NOMO-1 treated with dmso at 0.1 percent for 144 hours (cell line): ENCODE measurements around the gene LRIT1.
A peak's percentile ranks its signal among the peaks of the same experiment; 100 is the strongest.
"Not testable (repeated sequence)": the region's sequence is repeated elsewhere in the genome, so short reads cannot be mapped to it uniquely, and the experiment has no call there.

ENCODE experiments used
- DNase-seq: peaks from one replicate; lab custom pipeline; 2025; ENCODE audit not compliant: unreplicated experiment; lab: John Stamatoyannopoulos, UW

LRIT1 gene, protein sequence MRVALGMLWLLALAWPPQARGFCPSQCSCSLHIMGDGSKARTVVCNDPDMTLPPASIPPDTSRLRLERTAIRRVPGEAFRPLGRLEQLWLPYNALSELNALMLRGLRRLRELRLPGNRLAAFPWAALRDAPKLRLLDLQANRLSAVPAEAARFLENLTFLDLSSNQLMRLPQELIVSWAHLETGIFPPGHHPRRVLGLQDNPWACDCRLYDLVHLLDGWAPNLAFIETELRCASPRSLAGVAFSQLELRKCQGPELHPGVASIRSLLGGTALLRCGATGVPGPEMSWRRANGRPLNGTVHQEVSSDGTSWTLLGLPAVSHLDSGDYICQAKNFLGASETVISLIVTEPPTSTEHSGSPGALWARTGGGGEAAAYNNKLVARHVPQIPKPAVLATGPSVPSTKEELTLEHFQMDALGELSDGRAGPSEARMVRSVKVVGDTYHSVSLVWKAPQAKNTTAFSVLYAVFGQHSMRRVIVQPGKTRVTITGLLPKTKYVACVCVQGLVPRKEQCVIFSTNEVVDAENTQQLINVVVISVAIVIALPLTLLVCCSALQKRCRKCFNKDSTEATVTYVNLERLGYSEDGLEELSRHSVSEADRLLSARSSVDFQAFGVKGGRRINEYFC

DNA sequence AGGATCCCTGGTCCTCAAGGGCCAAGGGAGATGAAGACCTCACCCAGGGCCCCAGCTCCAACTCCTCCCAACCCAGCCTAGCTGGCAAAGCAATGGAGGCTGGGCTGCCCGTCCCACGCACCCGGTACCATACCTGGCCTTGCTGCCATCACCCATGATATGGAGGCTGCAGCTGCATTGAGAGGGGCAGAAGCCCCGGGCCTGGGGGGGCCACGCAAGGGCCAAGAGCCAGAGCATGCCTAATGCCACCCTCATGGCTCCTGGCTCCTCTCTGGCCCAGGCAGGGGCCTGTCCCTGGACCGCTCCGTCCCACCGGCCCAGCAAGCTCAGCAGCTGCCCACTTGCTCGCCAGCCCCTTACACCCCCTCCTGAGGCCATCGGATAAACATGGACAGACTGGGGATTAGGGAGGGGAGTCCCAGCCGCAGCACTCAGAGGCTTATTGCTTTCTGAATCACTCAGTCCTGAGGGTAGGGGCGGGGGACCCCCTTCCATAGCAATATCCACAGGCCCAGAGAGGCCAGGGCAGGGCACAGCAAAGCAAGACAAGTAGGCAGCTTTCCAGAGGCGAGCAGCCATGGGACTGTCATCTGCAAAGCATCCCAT is at the start of gene LRIT1:
Gene LRIT1 (minus strand): TSS at position 362 of the 606 bp plus-strand sequence. CDS start 107 bp downstream, at position 255.
- DNase-seq, result no peak

- no peak for DNase-seq
Measured at GRCh38 chr10:84290235-84290634, 48.9 kb upstream of the LRIT1 start.

- no peak for DNase-seq
Measured at GRCh38 chr10:84289521-84290200, 48.3 kb upstream of the LRIT1 start.

GRCh38 chr10:84288151-84288550 is 46.8 kb upstream of the LRIT1 start:
- DNase-seq, result no peak

DNA sequence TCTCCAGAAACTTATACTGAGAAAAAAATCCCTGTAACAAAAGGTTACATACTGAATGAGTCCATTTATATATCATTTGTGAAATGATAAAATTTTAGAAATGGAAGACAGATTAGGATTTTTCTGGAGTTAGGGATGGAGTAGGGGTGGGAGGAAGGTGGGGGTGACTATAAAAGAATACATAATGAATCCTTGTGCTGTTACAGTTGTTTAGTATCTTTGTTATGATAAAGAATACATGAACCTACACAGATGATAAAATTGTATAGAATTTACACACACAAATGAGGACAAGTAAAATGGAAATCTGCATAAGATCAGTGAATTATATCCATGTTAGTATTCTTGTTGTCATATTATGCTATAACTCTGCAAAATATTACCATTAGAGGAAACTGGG is 45.3 kb upstream of the LRIT1 start:
- no peak for DNase-seq

DNA sequence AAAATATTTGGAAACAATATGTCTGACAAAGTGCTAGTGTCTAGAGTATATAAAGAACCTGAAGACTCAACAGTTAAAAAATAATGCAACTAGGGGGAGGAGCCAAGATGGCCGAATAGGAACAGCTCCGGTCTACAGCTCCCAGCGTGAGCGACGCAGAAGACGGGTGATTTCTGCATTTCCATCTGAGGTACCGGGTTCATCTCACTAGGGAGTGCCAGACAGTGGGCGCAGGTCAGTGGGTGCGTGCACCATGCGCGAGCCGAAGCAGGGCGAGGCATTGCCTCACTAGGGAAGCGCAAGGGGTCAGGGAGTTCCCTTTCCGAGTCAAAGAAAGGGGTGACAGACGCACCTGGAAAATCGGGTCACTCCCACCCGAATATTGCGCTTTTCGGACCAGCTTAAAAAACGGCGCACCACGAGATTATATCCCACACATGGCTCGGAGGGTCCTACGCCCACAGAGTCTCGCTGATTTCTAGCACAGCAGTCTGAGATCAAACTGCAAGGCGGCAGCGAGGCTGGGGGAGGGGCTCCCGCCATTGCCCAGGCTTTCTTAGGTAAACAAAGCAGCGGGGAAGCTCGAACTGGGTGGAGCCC is 38.6 kb upstream of the LRIT1 start:
- not testable (repeated sequence) for DNase-seq

DNA sequence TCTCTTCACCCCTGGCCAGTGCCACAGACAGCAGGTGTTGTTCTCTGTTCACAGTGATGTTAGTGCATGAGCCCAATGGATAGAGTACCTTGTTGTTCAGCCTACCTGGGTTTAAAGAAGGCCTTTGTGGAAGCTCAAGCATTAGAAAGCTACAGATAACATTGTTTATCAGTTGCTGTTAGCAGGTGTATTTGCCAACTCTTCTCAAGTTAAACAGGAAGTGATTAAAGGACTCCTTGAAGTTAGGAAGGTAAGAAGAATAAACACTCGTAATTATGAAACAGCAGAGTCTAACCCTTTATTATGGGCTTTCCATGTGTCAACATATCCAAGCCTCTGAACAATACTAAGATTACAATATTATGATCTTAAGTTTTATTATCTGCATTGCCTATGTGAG is 29.4 kb upstream of the LRIT1 start:
- DNase-seq, result no peak

GRCh38 chr10:84269773-84270172 is 28.4 kb upstream of the LRIT1 start:
- no peak for DNase-seq

GRCh38 chr10:84269162-84269561 is 27.8 kb upstream of the LRIT1 start:
- no peak for DNase-seq

DNA sequence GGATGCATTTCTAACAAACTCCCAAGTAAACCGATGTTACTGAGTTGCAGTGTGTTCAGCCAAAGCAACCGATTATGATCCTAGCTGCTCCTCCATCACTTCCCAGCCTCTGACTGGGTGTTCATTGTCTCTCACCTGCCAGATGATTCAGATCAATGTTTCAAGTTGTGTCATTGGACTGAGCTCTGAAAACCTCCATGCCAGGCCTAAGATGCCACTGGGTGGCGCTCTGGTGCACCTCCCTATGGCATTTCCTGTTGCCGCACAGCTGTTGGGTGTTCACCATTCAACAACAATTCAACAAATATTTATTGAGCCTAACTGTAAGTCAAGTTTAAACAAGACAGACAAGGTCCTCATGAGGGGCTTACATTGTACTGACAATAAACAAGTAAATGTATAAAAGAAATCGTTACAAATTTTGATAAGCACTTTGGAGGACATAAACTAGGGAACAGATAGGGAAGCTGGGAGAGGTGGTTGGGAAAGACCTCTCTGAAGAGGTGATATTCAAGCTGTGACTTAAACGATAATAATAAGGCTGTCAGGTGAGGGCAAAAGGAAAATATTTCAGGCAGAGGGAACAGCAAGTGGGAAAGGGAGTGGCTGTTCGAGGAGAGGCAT is 26.3 kb upstream of the LRIT1 start:
- DNase-seq, result no peak

DNA sequence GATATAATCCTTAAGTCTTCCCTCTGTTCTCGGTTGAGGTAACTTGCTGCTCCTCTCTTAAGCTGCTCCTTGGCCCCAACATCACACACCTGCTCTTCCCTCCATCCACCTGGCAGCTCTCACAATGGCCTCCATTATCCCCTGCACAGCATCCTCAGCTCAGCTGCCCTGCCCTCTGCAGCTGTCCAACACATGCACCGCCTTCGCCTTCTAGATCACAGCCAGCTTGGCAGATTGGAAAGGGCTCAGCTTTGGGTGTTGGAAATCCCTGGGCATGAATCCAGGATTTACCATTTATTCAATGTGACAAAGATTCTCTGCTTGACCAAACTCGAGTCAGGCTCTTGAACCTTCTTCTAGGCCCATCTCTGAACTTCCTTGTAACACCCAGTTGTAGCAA is 24.1 kb upstream of the LRIT1 start:
- DNase-seq, result no peak

GRCh38 chr10:84264611-84265141 is 23.3 kb upstream of the LRIT1 start:
- peak; percentile 0 for DNase-seq

DNA sequence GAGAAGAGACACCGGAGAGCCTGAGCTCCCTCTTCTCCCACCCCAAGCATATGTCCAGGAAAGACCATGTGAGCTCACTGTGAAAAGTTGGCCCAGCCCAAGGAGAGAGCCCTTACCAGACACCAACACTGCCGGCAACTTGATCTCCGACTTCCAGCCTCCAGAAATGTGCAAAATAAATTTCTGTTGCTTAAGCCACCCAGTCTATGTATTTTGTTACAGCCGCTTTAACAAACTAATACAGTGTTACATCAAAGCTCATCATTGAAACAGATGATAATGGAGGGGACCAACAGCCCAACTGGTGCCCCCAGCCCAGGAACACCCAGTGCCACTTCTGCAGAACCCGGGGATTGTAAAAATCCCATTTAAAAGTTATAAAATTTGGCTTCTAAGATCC is 22.4 kb upstream of the LRIT1 start:
- DNase-seq, result no peak

DNA sequence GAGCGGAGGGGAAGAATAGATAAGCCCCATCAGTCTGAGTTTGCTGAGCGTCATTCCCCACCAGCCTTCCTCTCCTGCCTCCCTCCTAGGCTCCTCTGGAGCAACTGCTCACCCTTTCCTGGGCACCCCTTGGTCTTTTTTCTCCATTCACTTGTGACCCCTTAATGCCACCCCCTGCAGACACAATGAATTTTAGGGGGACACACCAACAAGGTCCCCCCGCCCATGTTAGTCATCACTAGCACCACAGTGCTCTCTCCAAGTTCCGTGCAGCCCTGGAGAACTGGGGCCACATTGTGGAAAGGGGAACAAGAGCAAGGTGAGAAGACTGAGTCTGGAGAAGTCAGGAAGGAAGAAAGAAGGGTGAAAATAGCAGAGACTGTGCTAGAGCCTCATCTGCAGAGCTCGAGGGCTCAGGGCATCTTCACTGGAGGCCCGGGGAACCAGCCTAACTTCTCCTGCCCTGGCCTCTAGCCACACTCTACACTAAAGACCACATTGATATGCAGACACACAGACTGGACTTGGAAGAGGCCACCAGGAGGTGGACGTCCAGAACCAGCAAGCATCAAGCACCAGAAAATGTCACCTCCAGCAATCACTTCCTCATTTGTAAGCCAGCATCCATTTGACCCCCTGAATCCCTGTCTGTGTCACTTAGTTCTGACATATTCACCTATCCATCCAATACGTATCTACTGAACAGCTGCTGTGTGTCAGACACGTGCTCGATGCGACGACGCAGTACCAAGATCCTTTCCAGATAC is 21.0 kb upstream of the LRIT1 start:
- no peak for DNase-seq

DNA sequence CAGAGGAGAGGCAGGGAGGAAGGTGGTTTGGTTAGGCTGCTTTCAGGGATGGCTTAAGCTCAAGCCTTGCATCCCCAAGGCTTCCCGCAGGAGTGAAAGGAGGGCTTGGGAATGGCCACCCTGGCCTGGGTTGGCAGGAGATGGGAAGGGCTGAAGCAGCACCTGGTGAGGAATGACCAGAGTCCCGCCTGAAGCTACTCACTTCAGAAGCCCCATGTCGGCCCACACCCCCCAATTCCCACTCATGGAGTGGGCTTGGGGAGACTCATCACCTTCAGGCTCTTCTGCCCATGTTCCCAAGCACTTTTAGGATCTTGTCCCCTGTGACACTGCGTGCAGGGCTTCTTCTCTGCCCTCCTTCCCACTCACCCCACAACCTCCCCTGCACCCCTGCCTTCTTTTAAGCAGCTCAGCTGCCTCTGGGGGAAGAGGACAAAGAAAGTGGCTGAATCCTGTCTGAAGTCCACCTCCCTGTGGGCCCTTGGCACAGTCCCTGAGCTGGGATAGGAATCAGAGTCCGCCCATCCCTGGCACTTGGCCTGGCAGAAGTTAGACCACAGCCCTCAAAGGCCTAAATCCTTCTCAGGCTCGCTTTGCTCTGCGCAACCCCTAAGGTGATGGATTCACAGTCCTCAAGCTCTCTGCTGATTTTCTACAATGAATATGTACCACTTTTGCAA is 20.0 kb upstream of the LRIT1 start:
- DNase-seq, result no peak

DNA sequence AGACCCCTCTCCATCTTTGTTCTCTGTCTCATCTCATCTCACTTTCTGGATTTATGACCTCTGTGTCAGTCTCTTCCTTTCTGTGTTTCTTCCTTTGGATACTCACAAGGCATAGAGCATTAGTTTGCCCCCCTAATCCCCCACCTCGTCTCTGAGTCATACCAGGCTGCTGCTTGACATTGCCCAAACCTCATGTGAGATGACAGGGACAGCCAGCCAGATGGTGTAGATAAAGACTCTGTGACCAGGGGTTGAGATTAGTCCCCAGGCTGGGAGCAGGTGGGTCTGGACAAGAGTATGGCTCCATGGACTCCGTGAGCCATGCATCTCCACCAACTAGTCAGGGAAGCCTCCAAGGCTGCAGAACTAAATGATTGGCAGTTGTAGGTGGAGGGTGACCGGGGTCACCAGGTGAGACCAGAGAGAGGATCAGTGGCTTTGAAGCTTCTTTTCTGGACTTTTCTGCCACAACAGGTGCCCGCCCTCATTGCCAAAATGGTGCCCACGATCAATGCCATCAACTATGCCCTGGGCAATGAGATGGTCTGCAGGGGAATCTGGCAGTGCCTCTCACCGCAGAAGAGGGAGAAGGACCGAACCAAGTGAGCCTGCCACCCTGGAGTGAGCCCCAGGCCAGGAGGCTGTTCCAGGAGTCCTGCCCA is 16.8 kb upstream of the LRIT1 start:
- DNase-seq, result no peak

DNA sequence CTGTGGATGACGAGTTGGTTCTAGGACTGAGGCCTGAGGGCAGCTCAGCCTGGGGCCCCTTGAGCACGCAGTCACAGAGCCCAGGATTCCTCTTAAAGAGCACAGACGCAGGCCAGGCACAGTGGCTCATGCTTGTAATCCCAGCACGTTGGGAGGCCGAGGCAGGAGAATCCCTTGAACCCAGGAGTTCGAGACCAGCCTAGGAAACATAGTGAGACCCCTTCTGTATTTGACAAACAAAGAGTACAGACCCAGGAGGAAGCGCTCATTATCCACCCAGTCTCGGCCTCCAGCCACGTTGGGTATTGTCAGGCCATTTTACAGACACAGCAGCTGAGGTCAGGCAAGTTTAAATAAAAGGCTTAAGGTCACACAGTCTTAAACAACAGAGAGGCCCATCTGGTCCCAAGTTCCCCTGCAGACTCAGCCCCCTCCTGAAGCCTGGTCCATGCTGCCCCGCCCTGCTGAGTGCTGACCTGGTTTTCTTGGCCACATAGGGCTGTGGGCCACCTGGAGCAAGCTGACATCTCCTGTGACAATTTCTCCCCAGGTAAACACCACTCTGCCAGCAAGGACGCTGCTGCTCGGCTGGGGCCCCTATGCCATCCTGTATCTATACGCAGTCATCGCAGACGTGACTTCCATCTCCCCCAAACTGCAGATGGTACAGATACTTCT is 16.1 kb upstream of the LRIT1 start:
- no peak for DNase-seq
